Ishikawa (cell line): ENCODE data around the gene ATP11A.

Experiments
- CEBPB ChIP-seq: IDR thresholded peaks from 2 replicates; pipeline ENCODE4 v1.6.1; 2012
- CREB1 ChIP-seq: IDR thresholded peaks from 2 replicates; pipeline ENCODE4 v1.6.1; 2012; ENCODE audit warnings: low read depth
- EGR1 ChIP-seq: IDR thresholded peaks from 2 replicates; pipeline ENCODE4 v1.6.1; 2012
- EP300 ChIP-seq: IDR thresholded peaks from 2 replicates; pipeline ENCODE4 v1.6.1; 2012; ENCODE audit warnings: borderline replicate concordance
- FOXM1 ChIP-seq: IDR thresholded peaks from 2 replicates; pipeline ENCODE4 v1.6.1; 2012; ENCODE audit warnings: low read depth, borderline replicate concordance
- MAX ChIP-seq: IDR thresholded peaks from 2 replicates; pipeline ENCODE4 v1.6.1; 2012
- NFIC ChIP-seq: IDR thresholded peaks from 2 replicates; pipeline ENCODE4 v1.6.1; 2012
- RAD21 ChIP-seq: IDR thresholded peaks from 2 replicates; pipeline ENCODE4 v1.6.1; 2012; ENCODE audit warnings: low read depth
- REST ChIP-seq: IDR thresholded peaks from 2 replicates; pipeline ENCODE4 v1.6.1; 2012; ENCODE audit warnings: low read depth, mild to moderate bottlenecking
- TAF1 ChIP-seq: IDR thresholded peaks from 2 replicates; pipeline ENCODE4 v1.6.1; 2012; ENCODE audit warnings: low read depth, mild to moderate bottlenecking
- TCF12 ChIP-seq: IDR thresholded peaks from 2 replicates; pipeline ENCODE4 v1.6.1; 2012; ENCODE audit warnings: low read depth
- TEAD4 ChIP-seq: IDR thresholded peaks from 2 replicates; pipeline ENCODE4 v1.6.1; 2012
- USF1 ChIP-seq: IDR thresholded peaks from 2 replicates; pipeline ENCODE4 v1.6.1; 2012
- YY1 ChIP-seq: IDR thresholded peaks from 2 replicates; pipeline ENCODE4 v1.6.1; 2012; ENCODE audit warnings: low read depth
- ZBTB7A ChIP-seq: IDR thresholded peaks from 2 replicates; pipeline ENCODE4 v1.6.1; 2012; ENCODE audit warnings: low read depth

Gene ATP11A

GRCh38 chr13:112741835-112742570 is 52.2 kb downstream of the ATP11A start:
- TF ChIP-seq MAX (no peak), USF1 (no peak), TEAD4 (no peak), CREB1 (no peak), TCF12 (no peak), ZBTB7A (no peak), FOXM1 (no peak), EP300 (no peak), YY1 (no peak), EGR1 (no peak)

- no peak for TF ChIP-seq REST
- no peak for TF ChIP-seq CEBPB
- no peak for TF ChIP-seq RAD21
- no peak for TF ChIP-seq NFIC
- no peak for TF ChIP-seq TEAD4
- no peak for TF ChIP-seq TCF12
- no peak for TF ChIP-seq CREB1
- no peak for TF ChIP-seq ZBTB7A
- TF ChIP-seq TAF1, result no peak
- no peak for TF ChIP-seq EP300
Measured at GRCh38 chr13:112742583-112742982, 52.7 kb downstream of the ATP11A start.

- TF ChIP-seq RAD21, result no peak
- TF ChIP-seq ZBTB7A, result no peak
- no peak for TF ChIP-seq REST
- no peak for TF ChIP-seq TAF1
- TF ChIP-seq USF1, result no peak
- no peak for TF ChIP-seq MAX
- TF ChIP-seq CREB1, result no peak
- no peak for TF ChIP-seq TCF12
- no peak for TF ChIP-seq TEAD4
- TF ChIP-seq EP300, result no peak
- no peak for TF ChIP-seq YY1
- TF ChIP-seq FOXM1, result no peak
- TF ChIP-seq NFIC, result no peak
- TF ChIP-seq EGR1, result no peak
- no peak for TF ChIP-seq CEBPB
Measured at GRCh38 chr13:112743451-112744167, 53.8 kb downstream of the ATP11A start.

- TF ChIP-seq REST (no peak), EGR1 (no peak), CEBPB (no peak), RAD21 (no peak), FOXM1 (no peak), USF1 (no peak), TAF1 (no peak), MAX (no peak), ZBTB7A (no peak), YY1 (no peak), TEAD4 (no peak), NFIC (no peak), EP300 (no peak), CREB1 (no peak), TCF12 (no peak)
Measured at GRCh38 chr13:112744168-112745021, 54.6 kb downstream of the ATP11A start.
